Spleen (tissue), 11 donors: ENCODE results near the gene PITX1. TPM values are rescaled to one million over a fixed set of nuclear protein-coding genes. Genes with fewer than 3 reads are reported as not detected.

Source experiments
- DNase-seq: peaks from one replicate; pipeline ENCODE4 v3.0.0-alpha.2; 2020
- H3K27ac ChIP-seq, 8 donors: fragments of 200-600 bp; sonication (generic) in 7 of 8; 1 replicate in 4 of 8; 2 replicates in 4 of 8; pipeline versions ENCODE4 v1.5.0 to v1.8.0; 2016 to 2021; ENCODE audit warnings: inconsistent platforms in 4 of 8, mild to moderate bottlenecking in 4 of 8, moderate library complexity in 1 of 8
- H3K27me3 ChIP-seq, 7 donors: fragments of 200-600 bp; sonication (generic) in 6 of 7; replicated peaks in 1 of 7; 1 replicate in 4 of 7; 2 replicates in 3 of 7; pipeline versions ENCODE4 v1.5.0 to v1.8.0; 2016 to 2021; ENCODE audit warnings: inconsistent platforms in 3 of 7, mild to moderate bottlenecking in 1 of 7
- H3K36me3 ChIP-seq, 6 donors: fragments of 200-600 bp; sonication (generic) in 5 of 6; 1 replicate in 4 of 6; 2 replicates in 2 of 6; pipeline versions ENCODE4 v1.5.0 to v1.8.0; 2016 to 2021; ENCODE audit warnings: inconsistent platforms in 2 of 6
- H3K4me1 ChIP-seq, 6 donors: fragments of 200-600 bp; sonication (generic) in 5 of 6; 1 replicate in 3 of 6; 2 replicates in 3 of 6; pipeline versions ENCODE4 v1.5.0 to v1.8.0; 2016 to 2021; ENCODE audit warnings: inconsistent platforms in 3 of 6
- H3K4me3 ChIP-seq, 8 donors: fragments of 200-600 bp; sonication (generic) in 7 of 8; 1 replicate in 4 of 8; 2 replicates in 4 of 8; pipeline versions ENCODE4 v1.5.0 to v1.8.0; 2016 to 2021; ENCODE audit warnings: inconsistent platforms in 4 of 8, mild to moderate bottlenecking in 4 of 8, moderate library complexity in 2 of 8
- H3K9me3 ChIP-seq, 8 donors: fragments of 200-600 bp; sonication (generic) in 7 of 8; 1 replicate in 4 of 8; 2 replicates in 4 of 8; pipeline versions ENCODE4 v1.5.0 to v1.8.0; 2016 to 2021; ENCODE audit warnings: inconsistent platforms in 4 of 8
- CTCF ChIP-seq, 11 experiments: fragments of 200-600 bp in 7 of 11; fragments of 450-650 bp in 4 of 11; sonication (generic) in 4 of 11; IDR thresholded peaks in 8 of 11; conservative IDR thresholded peaks in 3 of 11; 1 replicate in 7 of 11; 2 replicates in 4 of 11; pipeline versions ENCODE4 v1.4.0 to v1.8.0; 2016 to 2021; ENCODE audit warnings: antibody characterized with exemption in 11 of 11, inconsistent platforms in 4 of 11, mild to moderate bottlenecking in 1 of 11
- POLR2A ChIP-seq, 3 donors: fragments of 450-650 bp; IDR thresholded peaks; one replicate each; pipeline ENCODE4 v1.5.1; 2017; ENCODE audit warnings: antibody characterized with exemption in 3 of 3, mild to moderate bottlenecking in 1 of 3
- POLR2AphosphoS5 ChIP-seq, 3 donors: sonication (generic); formaldehyde crosslinking; IDR thresholded peaks; one replicate each; pipeline ENCODE4 v1.5.1; 2017; ENCODE audit warnings: antibody characterized with exemption in 3 of 3
- WGBS, 5 donors: extraction: QIAGEN DNeasy Blood & Tissue Kit in 3 of 5; methylation state at CpG; one replicate each; pipeline versions ENCODE4 v1.1.5 to v1.1.7; 2013 to 2018; 5-methylcytosine and 5-hydroxymethylcytosine counted together
- intact Hi-C: fragments of 100-400 bp; cut with DNase I; formaldehyde crosslinking; loops from one replicate; pipeline ENCODE4 v1.15.0; 2023; ENCODE audit warnings: low total_unique reads
- polyA plus RNA-seq, 3 donors: library from polyadenylated mRNA; stranded (reverse); fragments of 200-250 nt; gene quantifications; one replicate each; pipeline ENCODE4 v1.2.1, GENCODE V29; 2013
- total RNA-seq, 7 donors: library from RNA; depleted of rRNA in 3 of 7; stranded (reverse); fragments of >200 nt in 3 of 7; fragmentation: NEBNext Ultra II Directional in 4 of 7; extraction: Animal tissue kit (Norgen Biotek cat#: 25700) in 4 of 7; gene quantifications; one replicate each; pipeline versions ENCODE4 v1.1.0 to v1.2.1, GENCODE V29; 2016 to 2021
- donor health status: healthy with polysubstance abuse.
- donor health status: DM: no; HTN: no; CAD: no; lungs with moderate emphysema.
- donor health status: DM: no; HTN: no; CAD: no.
- donor health status: Bipolar disorder and iron deficiency.
- donor health status: healthy.
- donor health status: DM: no; HTN: no; CAD: no.
- donor health status: DM: yes; HTN: yes; CAD: no.

PITX1 gene
- total and polyA plus RNA-seq, 10 donors = 0.04 to 0.98 (median 0.24) TPM; not detected in 6

DNA sequence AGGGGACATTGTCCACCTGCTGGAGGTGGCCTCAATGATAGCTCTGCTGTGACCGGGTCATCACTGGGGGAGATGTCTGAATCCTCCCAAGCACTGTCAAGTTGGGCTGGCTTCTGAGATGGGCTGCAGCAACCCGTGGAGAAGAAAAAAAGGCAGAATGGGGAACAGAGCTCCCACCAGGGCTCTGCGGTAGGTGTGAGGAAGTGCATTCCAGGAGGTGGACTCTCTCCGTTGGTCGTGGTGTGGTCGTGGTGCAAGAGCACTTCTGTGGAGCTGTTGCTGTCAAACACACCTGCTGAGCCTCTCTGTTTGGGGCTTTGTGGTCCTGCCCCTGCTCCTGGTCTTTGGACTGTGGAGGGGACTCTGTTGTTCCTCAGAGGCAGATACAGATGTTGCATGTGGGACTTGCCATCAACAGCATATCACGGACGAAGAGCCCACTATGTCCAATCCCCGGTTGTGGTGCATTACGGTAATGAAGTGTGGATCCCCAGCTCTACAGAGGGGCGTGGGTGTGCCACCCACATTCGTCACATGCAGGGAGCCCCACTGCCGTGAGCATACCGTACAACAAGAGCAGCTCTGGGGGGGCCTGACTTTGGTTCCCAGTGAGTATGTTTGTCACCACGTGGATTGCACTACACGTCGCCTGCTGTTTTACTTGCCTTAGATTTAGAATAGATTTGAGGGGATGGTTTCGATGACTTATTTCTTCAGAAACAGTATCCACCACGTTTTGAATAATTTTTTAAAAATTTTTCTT, 36.0 kb upstream of the PITX1 start:
- Histone ChIP-seq H3K27ac (no peak overlapping the region), H3K4me1 (no peaks in the 10 kb centered on the region), H3K27me3 (peaks cover 0 to 37% (median 0%) of the 10 kb centered on the region in 7 donors), H3K4me3 (no peak overlapping the region), H3K9me3 (no peaks in the 10 kb centered on the region), H3K36me3 (no peaks in the 10 kb centered on the region)
- 61 to 68% (median 66%) methylated on average over 19 of the region's 19 CpGs for WGBS, 5 donors
- TF ChIP-seq POLR2AphosphoS5 (IDR thresholded peaks at IDR 0.05) (no peak), CTCF (IDR thresholded peaks at IDR 0.05 in 8 of 11, conservative IDR thresholded peaks at IDR 0.05 in 3 of 11) (no peak), POLR2A (IDR thresholded peaks at IDR 0.05) (no peak)
- intact Hi-C loops = no loop called here
- DNase-seq = peak; percentile 44

DNA sequence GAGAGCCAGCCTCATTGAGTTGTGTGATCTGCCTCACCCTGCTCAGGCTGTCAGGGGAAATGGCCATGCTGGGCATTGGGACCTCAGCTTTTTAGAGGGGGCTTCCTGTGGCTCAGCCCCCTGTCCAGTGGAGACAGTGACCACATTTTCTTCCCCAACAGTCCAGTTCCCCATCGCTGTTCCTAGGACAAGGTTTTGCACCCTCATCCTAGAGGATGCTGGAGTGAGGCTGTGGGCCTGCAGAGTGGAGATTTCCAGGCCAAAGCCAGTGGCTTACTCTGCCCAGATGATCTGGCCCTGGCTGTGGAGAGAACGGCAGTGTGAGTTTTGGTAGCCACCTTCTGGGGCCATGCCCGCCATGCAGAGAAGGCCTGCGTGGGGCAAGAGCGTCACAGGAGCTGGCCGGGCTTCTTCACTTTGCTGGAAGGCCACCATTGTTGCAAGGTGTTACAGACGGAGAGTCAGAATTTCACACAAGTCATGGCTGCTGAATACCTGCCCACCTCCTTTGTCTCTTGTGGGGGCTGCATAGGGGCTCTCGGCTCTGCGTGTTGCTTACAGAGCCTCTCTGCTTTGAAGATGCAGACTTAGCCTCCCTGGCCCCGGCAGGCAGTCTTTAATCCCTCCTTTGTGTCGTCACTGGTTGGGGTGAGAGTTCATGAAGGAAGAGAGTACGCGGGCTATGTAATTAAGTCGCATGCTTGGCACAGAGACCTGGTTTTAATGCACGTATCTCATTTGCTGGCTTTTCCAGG, 35.2 kb upstream of the PITX1 start:
- peak; percentile 61 for DNase-seq

DNA sequence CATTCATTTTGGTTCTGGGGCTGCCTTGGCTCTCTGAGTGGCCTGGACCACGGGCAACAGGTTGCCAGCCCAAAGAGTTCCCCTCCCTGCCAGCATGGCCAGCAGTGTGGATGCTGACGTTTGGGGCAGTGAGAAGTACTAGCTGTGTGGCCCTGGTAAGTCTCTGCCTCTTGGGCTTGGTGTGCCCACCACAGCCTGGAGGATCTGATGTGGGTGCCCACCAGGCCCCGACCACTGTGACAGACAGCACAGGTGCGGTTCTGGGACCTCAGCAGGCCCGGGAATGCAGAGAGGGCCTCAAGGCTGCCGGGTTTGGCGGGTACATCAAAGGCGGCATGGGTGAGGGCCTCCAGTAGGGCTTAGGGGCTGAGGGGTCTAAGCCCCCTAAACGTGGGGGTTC, 33.6 kb upstream of the PITX1 start:
- peaks cover 0 to 57% (median 0%) of the 10 kb centered on the region in 7 donors for H3K27me3 ChIP-seq
- H3K4me3 ChIP-seq = no peak overlapping the region
- intact Hi-C loops = no loop called here
- H3K4me1 ChIP-seq = no peaks in the 10 kb centered on the region
- DNase-seq = peak; percentile 60
- no peak for TF ChIP-seq POLR2A (IDR thresholded peaks at IDR 0.05)
- TF ChIP-seq CTCF (IDR thresholded peaks at IDR 0.05 in 8 of 11, conservative IDR thresholded peaks at IDR 0.05 in 3 of 11) = no peak
- no peak for TF ChIP-seq POLR2AphosphoS5 (IDR thresholded peaks at IDR 0.05)
- H3K27ac ChIP-seq = no peak overlapping the region
- WGBS, 5 donors = 55 to 79% (median 74%) methylated on average over 2 to 9 of the region's 9 CpGs
- no peaks in the 10 kb centered on the region for H3K9me3 ChIP-seq
- H3K36me3 ChIP-seq = no peaks in the 10 kb centered on the region

More for the DNA sequence above, 35.2 kb upstream of the PITX1 start:
- intact Hi-C loops = no loop called here
- Histone ChIP-seq H3K9me3 (no peaks in the 10 kb centered on the region), H3K4me1 (no peaks in the 10 kb centered on the region), H3K36me3 (no peaks in the 10 kb centered on the region), H3K4me3 (no peak overlapping the region), H3K27me3 (peaks cover 0 to 46% (median 0%) of the 10 kb centered on the region in 7 donors), H3K27ac (no peak overlapping the region)
- WGBS, 5 donors = 78 to 83% (median 81%) methylated on average over 14 to 15 of the region's 15 CpGs
- TF ChIP-seq POLR2AphosphoS5 (IDR thresholded peaks at IDR 0.05) (no peak), POLR2A (IDR thresholded peaks at IDR 0.05) (no peak), CTCF (IDR thresholded peaks at IDR 0.05 in 8 of 11, conservative IDR thresholded peaks at IDR 0.05 in 3 of 11) (no peak)

DNA sequence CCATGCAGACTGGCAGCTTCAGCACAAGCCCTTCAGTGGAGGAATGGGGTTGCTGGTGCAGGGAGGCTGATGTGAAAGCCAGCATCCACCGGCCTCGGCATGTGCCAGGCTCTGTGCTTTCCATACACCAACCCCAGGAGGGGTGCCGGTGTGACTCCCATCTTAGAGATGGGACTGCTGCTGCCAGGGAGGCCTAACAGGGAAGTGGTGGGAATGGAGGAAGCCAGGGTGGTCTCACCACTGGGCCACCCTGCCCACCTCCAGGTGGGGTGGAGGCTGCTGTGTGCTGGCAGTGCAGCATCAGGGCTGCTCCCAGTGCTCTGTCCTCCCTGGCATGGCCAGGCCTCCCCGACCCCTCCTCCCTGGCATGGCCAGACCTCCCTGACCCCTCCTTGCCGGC, 32.8 kb upstream of the PITX1 start:
- DNase-seq = peak; percentile 66
- intact Hi-C loops = no loop called here
- no peaks in the 10 kb centered on the region for H3K4me1 ChIP-seq

More for the DNA sequence above, 32.8 kb upstream of the PITX1 start:
- Histone ChIP-seq H3K4me3 (no peak overlapping the region), H3K36me3 (no peaks in the 10 kb centered on the region), H3K9me3 (no peaks in the 10 kb centered on the region), H3K27ac (no peak overlapping the region), H3K27me3 (peaks cover 0 to 63% (median 0%) of the 10 kb centered on the region in 7 donors)
- WGBS, 5 donors = 73 to 87% (median 80%) methylated on average over 4 to 5 of the region's 5 CpGs
- TF ChIP-seq POLR2AphosphoS5 (IDR thresholded peaks at IDR 0.05) (no peak), POLR2A (IDR thresholded peaks at IDR 0.05) (no peak), CTCF (IDR thresholded peaks at IDR 0.05 in 8 of 11, conservative IDR thresholded peaks at IDR 0.05 in 3 of 11) (no peak)
